OCI-LY7 (cell line): Measurements from ENCODE around the gene MAP3K6.

ENCODE experiments used
- EZH2phosphoT487 ChIP-seq: fragments of 200-600 bp; sonication (generic); IDR thresholded peaks from 2 replicates; pipeline ENCODE4 v1.6.1; 2018; ENCODE audit warnings: low read depth, borderline replicate concordance, mild to moderate bottlenecking, mixed run types, antibody characterized with exemption, low read length, moderate library complexity, mixed read lengths
- TF ChIP-seq, protein P1 (sequence below): fragments of 200-600 bp; sonication (generic); conservative IDR thresholded peaks from 2 replicates; pipeline ENCODE4 v1.5.1; 2014; ENCODE audit warnings: mild to moderate bottlenecking, antibody characterized with exemption, low read length, moderate library complexity, mixed read lengths

DNA sequence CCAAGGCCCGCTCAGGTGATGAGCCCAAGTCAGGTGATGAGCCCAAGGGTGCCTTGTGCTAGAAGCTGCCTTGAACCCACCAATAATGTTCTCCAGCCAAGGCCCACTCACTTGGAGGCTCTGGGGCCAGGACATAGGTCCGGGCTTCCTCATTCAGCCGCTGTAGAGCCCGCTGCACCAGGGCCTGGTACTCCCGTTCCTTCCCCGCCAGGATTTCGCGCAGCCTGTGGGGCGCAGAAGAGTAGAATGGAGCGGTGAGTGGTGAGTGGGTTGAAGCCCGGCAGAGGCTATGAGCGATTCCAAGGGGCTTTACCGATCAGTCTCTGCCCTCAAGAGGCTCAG, 10.5 kb downstream of the MAP3K6 start:
- TF ChIP-seq, protein P1, sequence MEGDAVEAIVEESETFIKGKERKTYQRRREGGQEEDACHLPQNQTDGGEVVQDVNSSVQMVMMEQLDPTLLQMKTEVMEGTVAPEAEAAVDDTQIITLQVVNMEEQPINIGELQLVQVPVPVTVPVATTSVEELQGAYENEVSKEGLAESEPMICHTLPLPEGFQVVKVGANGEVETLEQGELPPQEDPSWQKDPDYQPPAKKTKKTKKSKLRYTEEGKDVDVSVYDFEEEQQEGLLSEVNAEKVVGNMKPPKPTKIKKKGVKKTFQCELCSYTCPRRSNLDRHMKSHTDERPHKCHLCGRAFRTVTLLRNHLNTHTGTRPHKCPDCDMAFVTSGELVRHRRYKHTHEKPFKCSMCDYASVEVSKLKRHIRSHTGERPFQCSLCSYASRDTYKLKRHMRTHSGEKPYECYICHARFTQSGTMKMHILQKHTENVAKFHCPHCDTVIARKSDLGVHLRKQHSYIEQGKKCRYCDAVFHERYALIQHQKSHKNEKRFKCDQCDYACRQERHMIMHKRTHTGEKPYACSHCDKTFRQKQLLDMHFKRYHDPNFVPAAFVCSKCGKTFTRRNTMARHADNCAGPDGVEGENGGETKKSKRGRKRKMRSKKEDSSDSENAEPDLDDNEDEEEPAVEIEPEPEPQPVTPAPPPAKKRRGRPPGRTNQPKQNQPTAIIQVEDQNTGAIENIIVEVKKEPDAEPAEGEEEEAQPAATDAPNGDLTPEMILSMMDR = no peak
- no peak for TF ChIP-seq EZH2phosphoT487
